Keratinocyte (primary cell): ENCODE measurements around the gene LRRIQ4. TPM values are rescaled to one million over a fixed set of nuclear protein-coding genes. Genes with fewer than 3 reads are reported as not detected.

Source experiments
- DNase-seq: peaks from one replicate; pipeline ENCODE4 v3.0.0-alpha.2; 2011; ENCODE audit warnings: low read depth, missing footprints, low spot score
- FAIRE-seq: peaks from 2 replicates; lab custom pipeline; 2011; peaks lifted over from hg19 to GRCh38; lab: Jason Lieb, UNC
- H2AFZ ChIP-seq: 2 replicates; pipeline ENCODE4 v1.6.0; 2012; ENCODE audit warnings: low read length, control low read depth, inconsistent platforms; ENCODE audit not compliant: control insufficient read depth
- H3K27ac ChIP-seq: 2 replicates; pipeline ENCODE4 v1.5.1; 2011; ENCODE audit warnings: low read length; ENCODE audit not compliant: control insufficient read depth, insufficient read depth
- H3K27me3 ChIP-seq: 3 replicates; pipeline ENCODE4 v1.6.0; 2011; ENCODE audit warnings: low read length; ENCODE audit not compliant: control insufficient read depth, insufficient read depth; ENCODE audit errors: extremely low read depth
- H3K36me3 ChIP-seq, 2 experiments: 2 replicates in 1 of 2; 3 replicates in 1 of 2; pipeline ENCODE4 v1.5.1; 2011; ENCODE audit warnings: low read length in 2 of 2, mild to moderate bottlenecking in 1 of 2; ENCODE audit not compliant: control insufficient read depth in 2 of 2, insufficient read depth in 2 of 2; ENCODE audit errors: extremely low read depth in 1 of 2
- H3K4me1 ChIP-seq: 3 replicates; pipeline ENCODE4 v1.5.1; 2011; ENCODE audit warnings: low read length; ENCODE audit not compliant: control insufficient read depth, insufficient read depth; ENCODE audit errors: extremely low read depth
- H3K4me2 ChIP-seq: 3 replicates; pipeline ENCODE4 v1.6.0; 2011; ENCODE audit warnings: low read depth, low read length; ENCODE audit not compliant: control insufficient read depth, insufficient read depth; ENCODE audit errors: extremely low read depth
- H3K4me3 ChIP-seq, 3 experiments: fragments of 200-600 bp in 1 of 3; sonication (generic) in 1 of 3; 2 replicates in 2 of 3; 3 replicates in 1 of 3; pipeline ENCODE4 v1.5.1; 2011 to 2016; ENCODE audit warnings: low read length in 3 of 3, mild to moderate bottlenecking in 3 of 3, control low read depth in 2 of 3, inconsistent platforms in 1 of 3, low read depth in 1 of 3, mixed read lengths in 1 of 3, mixed run types in 1 of 3, moderate library complexity in 1 of 3; ENCODE audit not compliant: control insufficient read depth in 2 of 3, insufficient read depth in 2 of 3; ENCODE audit errors: extremely low read depth in 1 of 3
- H3K79me2 ChIP-seq: 2 replicates; pipeline ENCODE4 v1.6.0; 2012; ENCODE audit warnings: low read length; ENCODE audit not compliant: control insufficient read depth, insufficient read depth
- H3K9ac ChIP-seq: 3 replicates; pipeline ENCODE4 v1.6.0; 2011; ENCODE audit warnings: low read length; ENCODE audit not compliant: control insufficient read depth, insufficient read depth; ENCODE audit errors: extremely low read depth
- H3K9me1 ChIP-seq: 3 replicates; pipeline ENCODE4 v1.6.0; 2011; ENCODE audit warnings: low read length; ENCODE audit not compliant: control insufficient read depth, insufficient read depth; ENCODE audit errors: extremely low read depth
- H3K9me3 ChIP-seq: 2 replicates; pipeline ENCODE4 v1.5.1; 2012; ENCODE audit warnings: low read depth, low read length; ENCODE audit not compliant: control insufficient read depth
- H4K20me1 ChIP-seq: 3 replicates; pipeline ENCODE4 v1.6.0; 2011; ENCODE audit warnings: low read length; ENCODE audit not compliant: control insufficient read depth, insufficient read depth; ENCODE audit errors: extremely low read depth
- CTCF ChIP-seq, 3 experiments: IDR thresholded peaks in 1 of 3; conservative IDR thresholded peaks in 1 of 3; optimal IDR thresholded peaks in 1 of 3; 2 replicates in 2 of 3; 3 replicates in 1 of 3; pipeline versions ENCODE3 to v1.5.1; 2011; ENCODE audit warnings: low read length in 3 of 3, mild to moderate bottlenecking in 3 of 3, moderate library complexity in 2 of 3, control low read depth in 1 of 3, inconsistent platforms in 1 of 3; ENCODE audit not compliant: insufficient read depth in 2 of 3; ENCODE audit errors: extremely low read depth in 1 of 3
- EZH2 ChIP-seq: IDR thresholded peaks from one replicate; pipeline ENCODE4 v1.6.1; 2012; ENCODE audit warnings: inconsistent platforms, mild to moderate bottlenecking, low read length, moderate library complexity
- dilution Hi-C: fragments of 300-500 bp; cut with MboI; formaldehyde crosslinking; loops from one replicate; pipeline ENCODE4 v1.7.0; 2020; ENCODE audit warnings: low sequenced_read_pairs; ENCODE audit not compliant: extremely low pct_ligation_motif_present
- polyA plus RNA-seq, 5 experiments: library from polyadenylated mRNA; depleted of rRNA in 3 of 5; stranded (reverse) in 3 of 5; stranded (forward) in 1 of 5; unstranded in 1 of 5; fragments of >200 nt; gene quantifications; 1 replicate in 1 of 5; 2 replicates in 3 of 5; 3 replicates in 1 of 5; pipeline versions ENCODE4 v1.2.1 to v1.2.3, GENCODE V29; 2011 to 2012; ENCODE audit warnings: missing spikeins in 2 of 5, low read depth in 1 of 5, low replicate concordance in 1 of 5

LRRIQ4 gene
- polyA plus RNA-seq, 1 donor (not counting 4 experiments of a cell fraction or from before 2014, with no cell fraction given): not detected

- Histone ChIP-seq H3K36me3 (peaks cover 7 to 9% of the 10 kb centered on the region in 2 experiments), H3K79me2 (no peaks in the 10 kb centered on the region), H3K9ac (no peak overlapping the region), H3K27ac (no peak overlapping the region), H4K20me1 (no peaks in the 10 kb centered on the region), H3K4me2 (no peak overlapping the region), H3K4me3 (no peak overlapping the region), H2AFZ (no peak overlapping the region), H3K27me3 (no peaks in the 10 kb centered on the region), H3K9me1 (no peaks in the 10 kb centered on the region), H3K4me1 (no peaks in the 10 kb centered on the region), H3K9me3 (no peaks in the 10 kb centered on the region)
- TF ChIP-seq CTCF (optimal IDR thresholded peaks at IDR 0.05 in 1 of 3, IDR thresholded peaks at IDR 0.05 in 1 of 3, conservative IDR thresholded peaks at IDR 0.05 in 1 of 3; ENCODE audit: extremely low read depth in 1 of 3, insufficient read depth in 2 of 3, low read length in 3 of 3): no peak
- TF ChIP-seq EZH2: no peak
- DNase-seq (no peak), FAIRE-seq (peak; percentile 55)
- dilution Hi-C loops: no loop called here
These were observed 21.8 kb upstream of the LRRIQ4 start for GRCh38 chr3:169790687-169791429.

- Histone ChIP-seq H3K4me1 (no peaks in the 10 kb centered on the region), H3K4me2 (no peak overlapping the region), H3K9me3 (no peaks in the 10 kb centered on the region), H3K36me3 (peaks cover 0 to 1% of the 10 kb centered on the region in 2 experiments), H3K27ac (no peak overlapping the region), H3K9me1 (no peaks in the 10 kb centered on the region), H3K79me2 (no peaks in the 10 kb centered on the region), H2AFZ (no peak overlapping the region), H3K27me3 (no peaks in the 10 kb centered on the region), H3K9ac (no peak overlapping the region), H4K20me1 (no peaks in the 10 kb centered on the region), H3K4me3 (no peak overlapping the region)
- FAIRE-seq (no peak), DNase-seq (no peak)
- dilution Hi-C loops: no loop called here
- no peak for TF ChIP-seq EZH2
- no peak for TF ChIP-seq CTCF (optimal IDR thresholded peaks at IDR 0.05 in 1 of 3, IDR thresholded peaks at IDR 0.05 in 1 of 3, conservative IDR thresholded peaks at IDR 0.05 in 1 of 3; ENCODE audit: extremely low read depth in 1 of 3, insufficient read depth in 2 of 3, low read length in 3 of 3)
These were observed 20.3 kb upstream of the LRRIQ4 start for GRCh38 chr3:169792359-169792758.
